HG02759 (cell line): Measurements from ENCODE around the gene TMEM201.

Source experiments
- ATAC-seq: cut with Tn5 transposase; IDR thresholded peaks from one replicate; pipeline ENCODE4 v1.9.1; 2021; ENCODE audit warnings: mild to moderate bottlenecking, moderate library complexity; ENCODE audit not compliant: unreplicated experiment

TMEM201 gene

GRCh38 chr1:9598316-9598700 lies 9.6 kb downstream of the TMEM201 start:
- ATAC-seq = no peak

- no peak for ATAC-seq
Measured at GRCh38 chr1:9599741-9600140, 11.0 kb downstream of the TMEM201 start.

GRCh38 chr1:9600861-9601834 lies 12.4 kb downstream of the TMEM201 start:
- ATAC-seq = no peak

GRCh38 chr1:9601942-9602793 lies 13.5 kb downstream of the TMEM201 start:
- ATAC-seq = no peak

- ATAC-seq = no peak
Measured at GRCh38 chr1:9602794-9603167, 14.1 kb downstream of the TMEM201 start.

- no peak for ATAC-seq
Measured at GRCh38 chr1:9603307-9603706, 14.6 kb downstream of the TMEM201 start.

- no peak for ATAC-seq
Measured at GRCh38 chr1:9603766-9604753, 15.3 kb downstream of the TMEM201 start.

- no peak for ATAC-seq
Measured at GRCh38 chr1:9604836-9605235, 16.1 kb downstream of the TMEM201 start.

GRCh38 chr1:9605946-9606455 lies 17.3 kb downstream of the TMEM201 start:
- no peak for ATAC-seq

- no peak for ATAC-seq
Measured at GRCh38 chr1:9606458-9606857, 17.7 kb downstream of the TMEM201 start.

GRCh38 chr1:9606948-9607347 lies 18.2 kb downstream of the TMEM201 start:
- ATAC-seq = no peak

- no peak for ATAC-seq
Measured at GRCh38 chr1:9607352-9607751, 18.6 kb downstream of the TMEM201 start.

- ATAC-seq = no peak
Measured at GRCh38 chr1:9609998-9610397, 21.3 kb downstream of the TMEM201 start.

- ATAC-seq = no peak
Measured at GRCh38 chr1:9610548-9610947, 21.8 kb downstream of the TMEM201 start.

- ATAC-seq = no peak
Measured at GRCh38 chr1:9611716-9612115, 23.0 kb downstream of the TMEM201 start.

- no peak for ATAC-seq
Measured at GRCh38 chr1:9612162-9612845, 23.6 kb downstream of the TMEM201 start.

- no peak for ATAC-seq
Measured at GRCh38 chr1:9612871-9613624, 24.3 kb downstream of the TMEM201 start.

- no peak for ATAC-seq
Measured at GRCh38 chr1:9613625-9614299, 25.1 kb downstream of the TMEM201 start.
